ENCODE data around the gene STK33.

Gene STK33

GRCh38 chr11:8341996-8342395 lies 252.0 kb downstream of the STK33 start (continued):
- no peak for TF ChIP-seq SCRT1 (tag by site-specific recombination; IDR thresholded peaks at IDR 0.05; ENCODE audit: borderline replicate concordance)
- TF ChIP-seq ZNF19 (tag by site-specific recombination; IDR thresholded peaks at IDR 0.05; ENCODE audit: low read depth): no peak
- no peak for TF ChIP-seq ZNF664 (tag by site-specific recombination; IDR thresholded peaks at IDR 0.05)
- TF ChIP-seq ZNF791 (tag by site-specific recombination; IDR thresholded peaks at IDR 0.05): no peak
- TF ChIP-seq ZNF221 (tag by site-specific recombination; IDR thresholded peaks at IDR 0.05; ENCODE audit: borderline replicate concordance): no peak

Measured in HEK293 (cell line).